Lower leg skin (tissue), 3 donors: Measurements from ENCODE around the gene SRRM4.

Experiments
- POLR2A ChIP-seq, 2 donors: fragments of 450-650 bp; IDR thresholded peaks; one replicate each; pipeline ENCODE4 v1.6.1; 2016 to 2017; ENCODE audit warnings: antibody characterized with exemption in 2 of 2, mild to moderate bottlenecking in 1 of 2, moderate library complexity in 1 of 2
- TF ChIP-seq, protein P1 (sequence below), 3 donors: fragments of 450-650 bp; IDR thresholded peaks; one replicate each; pipeline ENCODE4 v1.5.1; 2016; ENCODE audit warnings: antibody characterized with exemption in 3 of 3, mild to moderate bottlenecking in 3 of 3, moderate library complexity in 2 of 3

DNA sequence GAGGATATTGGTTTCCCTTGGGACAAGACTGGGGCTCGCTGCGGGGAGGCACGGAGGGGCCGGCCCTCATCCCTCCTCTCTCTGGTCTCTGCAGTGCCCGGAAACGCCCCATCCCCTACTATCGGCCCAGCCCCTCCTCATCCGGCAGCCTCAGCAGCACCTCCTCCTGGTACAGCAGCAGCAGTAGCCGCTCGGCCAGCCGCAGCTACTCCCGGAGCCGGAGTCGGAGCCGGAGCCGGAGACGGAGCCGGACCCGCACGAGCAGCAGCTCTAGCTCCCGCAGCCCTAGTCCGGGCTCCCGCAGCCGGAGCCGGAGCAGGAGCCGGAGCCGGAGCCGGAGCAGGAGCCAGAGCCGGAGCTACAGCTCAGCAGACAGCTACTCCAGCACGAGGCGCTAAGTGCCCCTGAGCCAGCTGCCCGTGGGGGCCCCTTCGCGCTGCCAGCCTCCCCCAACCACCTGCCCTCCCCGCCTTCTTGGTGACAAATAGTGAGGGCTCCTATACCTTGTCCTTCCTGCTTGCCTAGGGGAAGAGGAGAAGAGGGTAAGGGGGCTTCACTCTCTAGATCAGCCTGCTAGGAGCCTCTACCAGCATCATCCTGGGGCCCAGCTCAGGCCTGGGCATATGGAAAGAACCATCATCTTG is 175.2 kb downstream of the SRRM4 start:
- TF ChIP-seq POLR2A (IDR thresholded peaks at IDR 0.05): no peak
- TF ChIP-seq, protein P1, sequence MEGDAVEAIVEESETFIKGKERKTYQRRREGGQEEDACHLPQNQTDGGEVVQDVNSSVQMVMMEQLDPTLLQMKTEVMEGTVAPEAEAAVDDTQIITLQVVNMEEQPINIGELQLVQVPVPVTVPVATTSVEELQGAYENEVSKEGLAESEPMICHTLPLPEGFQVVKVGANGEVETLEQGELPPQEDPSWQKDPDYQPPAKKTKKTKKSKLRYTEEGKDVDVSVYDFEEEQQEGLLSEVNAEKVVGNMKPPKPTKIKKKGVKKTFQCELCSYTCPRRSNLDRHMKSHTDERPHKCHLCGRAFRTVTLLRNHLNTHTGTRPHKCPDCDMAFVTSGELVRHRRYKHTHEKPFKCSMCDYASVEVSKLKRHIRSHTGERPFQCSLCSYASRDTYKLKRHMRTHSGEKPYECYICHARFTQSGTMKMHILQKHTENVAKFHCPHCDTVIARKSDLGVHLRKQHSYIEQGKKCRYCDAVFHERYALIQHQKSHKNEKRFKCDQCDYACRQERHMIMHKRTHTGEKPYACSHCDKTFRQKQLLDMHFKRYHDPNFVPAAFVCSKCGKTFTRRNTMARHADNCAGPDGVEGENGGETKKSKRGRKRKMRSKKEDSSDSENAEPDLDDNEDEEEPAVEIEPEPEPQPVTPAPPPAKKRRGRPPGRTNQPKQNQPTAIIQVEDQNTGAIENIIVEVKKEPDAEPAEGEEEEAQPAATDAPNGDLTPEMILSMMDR (IDR thresholded peaks at IDR 0.05): no peak
